Measurements from ENCODE around the gene PIGL.
"Not testable (repeated sequence)": the region's sequence is repeated elsewhere in the genome, so short reads cannot be mapped to it uniquely, and the experiment has no call there.

Gene PIGL

GRCh38 chr17:16211590-16211989, 5.4 kb upstream of the PIGL start:
- Mint-ChIP-seq H3K36me3 (ENCODE audit: low read depth) (peaks cover 3% of the 10 kb centered on the region), H3K4me1 (ENCODE audit: low read depth) (peaks cover 52% of the 10 kb centered on the region), H3K27ac (no peak overlapping the region), H3K27me3 (no peaks in the 10 kb centered on the region), H3K4me3 (no peak overlapping the region), H3K9me3 (no peaks in the 10 kb centered on the region)

- peaks cover 54% of the 10 kb centered on the region for H3K4me1 Mint-ChIP-seq (ENCODE audit: low read depth)
Measured at GRCh38 chr17:16212793-16213192, 4.2 kb upstream of the PIGL start.

GRCh38 chr17:16214190-16215001, 2.6 kb upstream of the PIGL start:
- H3K27me3 Mint-ChIP-seq: no peaks in the 10 kb centered on the region
- H3K27ac Mint-ChIP-seq: peak overlapping the region; percentile 81
- no peaks in the 10 kb centered on the region for H3K9me3 Mint-ChIP-seq
- H3K4me3 Mint-ChIP-seq: peak overlapping the region; percentile 97
- H3K4me1 Mint-ChIP-seq (ENCODE audit: low read depth): peaks cover 61% of the 10 kb centered on the region
- H3K36me3 Mint-ChIP-seq (ENCODE audit: low read depth): no peaks in the 10 kb centered on the region

More at GRCh38 chr17:16212793-16213192, 4.2 kb upstream of the PIGL start:
- no peaks in the 10 kb centered on the region for H3K9me3 Mint-ChIP-seq
- H3K27me3 Mint-ChIP-seq: no peaks in the 10 kb centered on the region
- no peak overlapping the region for H3K27ac Mint-ChIP-seq
- peaks cover 3% of the 10 kb centered on the region for H3K36me3 Mint-ChIP-seq (ENCODE audit: low read depth)
- peak overlapping the region; percentile 97 for H3K4me3 Mint-ChIP-seq

- Mint-ChIP-seq H3K9me3 (no peaks in the 10 kb centered on the region), H3K36me3 (ENCODE audit: low read depth) (no peaks in the 10 kb centered on the region), H3K27me3 (no peaks in the 10 kb centered on the region), H3K27ac (peak overlapping the region; percentile 81), H3K4me1 (ENCODE audit: low read depth) (peaks cover 61% of the 10 kb centered on the region), H3K4me3 (peak overlapping the region; percentile 97)
Measured at GRCh38 chr17:16215002-16215272, 2.1 kb upstream of the PIGL start.

GRCh38 chr17:16215273-16215964, 1.6 kb upstream of the PIGL start, which contains the start of gene NCOR1:
TSS of gene NCOR1 (minus strand) at chr17:16215534. CDS start at chr17:16194569, 20,965 bp downstream.
- H3K4me3 Mint-ChIP-seq: peak within 1 kb of the TSS; percentile 97
- peaks cover 61% of the 10 kb centered on the region for H3K4me1 Mint-ChIP-seq (ENCODE audit: low read depth)
- no peaks in the 10 kb centered on the region for H3K36me3 Mint-ChIP-seq (ENCODE audit: low read depth)
- H3K27ac Mint-ChIP-seq: peak within 1 kb of the TSS; percentile 91
- no peaks in the 10 kb centered on the region for H3K9me3 Mint-ChIP-seq
- H3K27me3 Mint-ChIP-seq: no peaks in the 10 kb centered on the region

- H3K9me3 Mint-ChIP-seq: no peaks in the 10 kb centered on the region
- H3K4me1 Mint-ChIP-seq (ENCODE audit: low read depth): peaks cover 61% of the 10 kb centered on the region
- H3K27ac Mint-ChIP-seq: peak overlapping the region; percentile 91
- no peaks in the 10 kb centered on the region for H3K36me3 Mint-ChIP-seq (ENCODE audit: low read depth)
- H3K4me3 Mint-ChIP-seq: peak overlapping the region; percentile 97
- no peaks in the 10 kb centered on the region for H3K27me3 Mint-ChIP-seq
Measured at GRCh38 chr17:16215965-16216316, 1.1 kb upstream of the PIGL start.

GRCh38 chr17:16216341-16217001, 539 bp upstream of the PIGL start:
- Mint-ChIP-seq H3K4me1 (ENCODE audit: low read depth) (peaks cover 58% of the 10 kb centered on the region), H3K4me3 (peak overlapping the region; percentile 97), H3K27ac (peak overlapping the region; percentile 92)
- not testable (repeated sequence) for H3K36me3 Mint-ChIP-seq (ENCODE audit: low read depth); H3K9me3 Mint-ChIP-seq; H3K27me3 Mint-ChIP-seq

- Mint-ChIP-seq H3K27me3 (no peaks in the 10 kb centered on the region), H3K4me1 (ENCODE audit: low read depth) (peaks cover 18% of the 10 kb centered on the region), H3K36me3 (ENCODE audit: low read depth) (peaks cover 5% of the 10 kb centered on the region), H3K27ac (no peak overlapping the region), H3K4me3 (no peak overlapping the region), H3K9me3 (no peaks in the 10 kb centered on the region)
Measured at GRCh38 chr17:16222406-16222805, 5.4 kb downstream of the PIGL start.

- Mint-ChIP-seq H3K4me3 (peak overlapping the region; percentile 72), H3K36me3 (ENCODE audit: low read depth) (peaks cover 21% of the 10 kb centered on the region)
Measured at GRCh38 chr17:16229912-16230561, 13.0 kb downstream of the PIGL start.

GRCh38 chr17:16232391-16232790, 15.4 kb downstream of the PIGL start:
- no peaks in the 10 kb centered on the region for H3K27me3 Mint-ChIP-seq
- H3K36me3 Mint-ChIP-seq (ENCODE audit: low read depth): peaks cover 35% of the 10 kb centered on the region
- H3K9me3 Mint-ChIP-seq: no peaks in the 10 kb centered on the region
- no peak overlapping the region for H3K27ac Mint-ChIP-seq
- no peak overlapping the region for H3K4me3 Mint-ChIP-seq
- H3K4me1 Mint-ChIP-seq (ENCODE audit: low read depth): peaks cover 22% of the 10 kb centered on the region

More at GRCh38 chr17:16229912-16230561, 13.0 kb downstream of the PIGL start:
- Mint-ChIP-seq H3K4me1 (ENCODE audit: low read depth) (peaks cover 22% of the 10 kb centered on the region), H3K27ac (peak overlapping the region; percentile 92)
- H3K27me3 Mint-ChIP-seq, H3K9me3 Mint-ChIP-seq: not testable (repeated sequence)

GRCh38 chr17:16239931-16240330, 22.9 kb downstream of the PIGL start:
- no peaks in the 10 kb centered on the region for H3K9me3 Mint-ChIP-seq
- H3K4me3 Mint-ChIP-seq: no peak overlapping the region
- peaks cover 11% of the 10 kb centered on the region for H3K4me1 Mint-ChIP-seq (ENCODE audit: low read depth)
- H3K27ac Mint-ChIP-seq: no peak overlapping the region
- H3K36me3 Mint-ChIP-seq (ENCODE audit: low read depth): peaks cover 21% of the 10 kb centered on the region
- no peaks in the 10 kb centered on the region for H3K27me3 Mint-ChIP-seq

GRCh38 chr17:16241906-16242399, 24.9 kb downstream of the PIGL start:
- Mint-ChIP-seq H3K36me3 (ENCODE audit: low read depth) (peaks cover 7% of the 10 kb centered on the region), H3K27me3 (no peaks in the 10 kb centered on the region), H3K27ac (no peak overlapping the region), H3K4me3 (no peak overlapping the region), H3K4me1 (ENCODE audit: low read depth) (peaks cover 11% of the 10 kb centered on the region), H3K9me3 (no peaks in the 10 kb centered on the region)

GRCh38 chr17:16243385-16243784, 26.4 kb downstream of the PIGL start:
- H3K4me3 Mint-ChIP-seq: no peak overlapping the region
- H3K9me3 Mint-ChIP-seq: no peaks in the 10 kb centered on the region

GRCh38 chr17:16243801-16244567, 27.0 kb downstream of the PIGL start:
- peaks cover 11% of the 10 kb centered on the region for H3K4me1 Mint-ChIP-seq (ENCODE audit: low read depth)
- H3K4me3 Mint-ChIP-seq: no peak overlapping the region
- H3K27ac Mint-ChIP-seq: no peak overlapping the region
- no peaks in the 10 kb centered on the region for H3K9me3 Mint-ChIP-seq
- H3K36me3 Mint-ChIP-seq (ENCODE audit: low read depth): peaks cover 19% of the 10 kb centered on the region
- H3K27me3 Mint-ChIP-seq: no peaks in the 10 kb centered on the region

More at GRCh38 chr17:16243385-16243784, 26.4 kb downstream of the PIGL start:
- H3K27ac Mint-ChIP-seq: no peak overlapping the region
- peaks cover 11% of the 10 kb centered on the region for H3K4me1 Mint-ChIP-seq (ENCODE audit: low read depth)
- peaks cover 14% of the 10 kb centered on the region for H3K36me3 Mint-ChIP-seq (ENCODE audit: low read depth)
- no peaks in the 10 kb centered on the region for H3K27me3 Mint-ChIP-seq
